Neuronal stem cell (in vitro differentiated cells): ENCODE measurements around the gene HECW1.
A peak's percentile ranks its signal among the peaks of the same experiment; 100 is the strongest.

Source experiments
- DNase-seq: peaks from one replicate; pipeline ENCODE4 v3.0.0-alpha.2; 2013; ENCODE audit warnings: low spot score
- H2AFZ ChIP-seq: one replicate; pipeline ENCODE4 v1.6.1; 2013; ENCODE audit warnings: mild to moderate bottlenecking, low read length, inconsistent platforms
- H2AK5ac ChIP-seq: 2 replicates; pipeline ENCODE4 v1.6.1; 2013; ENCODE audit warnings: low read depth, mild to moderate bottlenecking, inconsistent platforms, low read length, moderate library complexity, mixed read lengths
- H2BK120ac ChIP-seq: 2 replicates; pipeline ENCODE4 v1.6.1; 2013; ENCODE audit warnings: low read depth, mild to moderate bottlenecking, inconsistent platforms, low read length, moderate library complexity, mixed read lengths
- H2BK12ac ChIP-seq: one replicate; pipeline ENCODE4 v1.6.1; 2013; ENCODE audit warnings: low read length, inconsistent platforms
- H2BK15ac ChIP-seq: 2 replicates; pipeline ENCODE4 v1.6.1; 2013; ENCODE audit warnings: mild to moderate bottlenecking, low read length, inconsistent platforms, mixed read lengths
- H2BK5ac ChIP-seq: one replicate; pipeline ENCODE4 v1.6.1; 2013; ENCODE audit warnings: inconsistent platforms, mild to moderate bottlenecking, low read length, moderate library complexity
- H3K14ac ChIP-seq: one replicate; pipeline ENCODE4 v1.6.1; 2013; ENCODE audit warnings: low read length, inconsistent platforms
- H3K18ac ChIP-seq: 2 replicates; pipeline ENCODE4 v1.6.1; 2013; ENCODE audit warnings: low read length, inconsistent platforms
- H3K23ac ChIP-seq: 2 replicates; pipeline ENCODE4 v1.6.1; 2013; ENCODE audit warnings: low read depth, mild to moderate bottlenecking, mixed read lengths, low read length, inconsistent platforms; ENCODE audit not compliant: poor library complexity
- H3K27ac ChIP-seq: replicated peaks from 3 replicates; pipeline ENCODE4 v1.5.1; 2013; ENCODE audit warnings: low read length, inconsistent platforms
- H3K27me3 ChIP-seq, 3 experiments: 2 replicates each; pipeline ENCODE4 v1.6.1; 2013; ENCODE audit warnings: low read length in 3 of 3, mild to moderate bottlenecking in 2 of 3, inconsistent platforms in 1 of 3, low read depth in 1 of 3, mixed read lengths in 1 of 3, moderate library complexity in 1 of 3; ENCODE audit not compliant: control insufficient read depth in 3 of 3, insufficient read depth in 3 of 3
- H3K36me3 ChIP-seq, 2 donors: replicated peaks in 1 of 2; 2 replicates each; pipeline ENCODE4 v1.6.1; 2013; ENCODE audit warnings: low read length in 2 of 2; ENCODE audit not compliant: control insufficient read depth in 2 of 2, insufficient read depth in 2 of 2
- H3K4ac ChIP-seq: 2 replicates; pipeline ENCODE4 v1.6.1; 2013; ENCODE audit warnings: inconsistent platforms, mild to moderate bottlenecking, low read length, moderate library complexity
- H3K4me1 ChIP-seq, 2 donors: 1 replicate in 1 of 2; 2 replicates in 1 of 2; pipeline ENCODE4 v1.6.1; 2013; ENCODE audit warnings: low read length in 2 of 2, low read depth in 1 of 2; ENCODE audit not compliant: control insufficient read depth in 2 of 2, insufficient read depth in 1 of 2
- H3K4me2 ChIP-seq: one replicate; pipeline ENCODE4 v1.6.1; 2013; ENCODE audit warnings: mild to moderate bottlenecking, low read length, inconsistent platforms; ENCODE audit not compliant: insufficient read depth, poor library complexity, severe bottlenecking
- H3K4me3 ChIP-seq, 2 donors: 2 replicates each; pipeline ENCODE4 v1.5.1; 2013; ENCODE audit warnings: low read length in 2 of 2, mild to moderate bottlenecking in 2 of 2, inconsistent platforms in 1 of 2, moderate library complexity in 1 of 2
- H3K79me1 ChIP-seq: one replicate; pipeline ENCODE4 v1.6.1; 2013; ENCODE audit warnings: low read depth, mild to moderate bottlenecking, inconsistent platforms, low read length, moderate library complexity
- H3K9ac ChIP-seq: one replicate; pipeline ENCODE4 v1.6.1; 2013; ENCODE audit warnings: mild to moderate bottlenecking, low read depth, low read length, inconsistent platforms; ENCODE audit not compliant: poor library complexity
- H3K9me3 ChIP-seq, 2 donors: replicated peaks in 1 of 2; 2 replicates each; pipeline versions ENCODE3 to v1.6.1; 2013; ENCODE audit warnings: low read length in 2 of 2, mild to moderate bottlenecking in 2 of 2, inconsistent platforms in 1 of 2, low read depth in 1 of 2, mixed read lengths in 1 of 2, moderate library complexity in 1 of 2; ENCODE audit not compliant: control insufficient read depth in 2 of 2, insufficient read depth in 1 of 2
- H4K8ac ChIP-seq: one replicate; pipeline ENCODE4 v1.6.1; 2013; ENCODE audit warnings: low read depth, mild to moderate bottlenecking, inconsistent platforms, low read length, moderate library complexity
- H4K91ac ChIP-seq: one replicate; pipeline ENCODE4 v1.6.1; 2013; ENCODE audit warnings: low read length, low read depth, mild to moderate bottlenecking, inconsistent platforms; ENCODE audit not compliant: poor library complexity
- WGBS, 2 donors: extraction: QIAGEN DNeasy Blood & Tissue Kit; methylation state at CpG; one replicate each; pipeline ENCODE4 v1.1.7; 2013; ENCODE audit warnings: missing lambda C conversion rate in 2 of 2, mixed read lengths in 1 of 2; ENCODE audit not compliant: insufficient read length in 2 of 2, insufficient replicate concordance in 1 of 2; ENCODE audit errors: extremely low coverage in 2 of 2; 5-methylcytosine and 5-hydroxymethylcytosine counted together

The HECW1 gene

DNA sequence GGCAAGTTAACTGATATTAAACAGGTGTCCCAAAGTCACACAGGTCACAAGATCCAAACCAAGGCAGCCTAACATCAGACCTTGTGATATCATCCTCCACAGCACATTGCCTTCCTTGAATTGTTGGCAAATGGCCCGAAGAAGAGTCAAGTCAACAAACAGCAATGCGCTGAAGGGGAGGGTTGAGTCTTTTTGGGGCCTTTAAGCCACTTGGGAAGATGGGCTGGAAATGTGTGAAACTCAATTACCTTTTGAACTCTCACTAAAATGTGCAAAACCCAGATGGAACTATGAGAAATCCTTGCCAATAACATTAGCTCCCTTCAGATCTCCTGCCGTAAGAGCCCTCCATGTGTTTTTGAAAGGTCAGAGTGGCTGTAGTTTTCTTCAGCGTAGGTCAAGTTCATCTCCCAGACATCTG, 422.6 kb downstream of the HECW1 start:
- Histone ChIP-seq H4K91ac (no peak overlapping the region), H3K27me3 (no peaks in the 10 kb centered on the region), H2AK5ac (no peak overlapping the region), H3K36me3 (no peaks in the 10 kb centered on the region), H3K9ac (no peak overlapping the region), H3K18ac (no peak overlapping the region), H3K23ac (no peak overlapping the region), H2BK12ac (no peak overlapping the region), H2BK15ac (no peak overlapping the region), H2BK120ac (no peak overlapping the region), H4K8ac (no peak overlapping the region), H2AFZ (no peak overlapping the region), H3K4me1 (peaks cover 0 to 2% of the 10 kb centered on the region in 2 donors), H3K4me2 (no peak overlapping the region), H3K79me1 (no peaks in the 10 kb centered on the region), H3K14ac (no peak overlapping the region), H2BK5ac (no peak overlapping the region), H3K4ac (no peak overlapping the region), H3K4me3 (no peak overlapping the region), H3K27ac (no peak overlapping the region), H3K9me3 (no peaks in the 10 kb centered on the region)
- no peak for DNase-seq
- no CpG with 5 or more reads among the region's 4 CpGs for WGBS, 2 donors

DNA sequence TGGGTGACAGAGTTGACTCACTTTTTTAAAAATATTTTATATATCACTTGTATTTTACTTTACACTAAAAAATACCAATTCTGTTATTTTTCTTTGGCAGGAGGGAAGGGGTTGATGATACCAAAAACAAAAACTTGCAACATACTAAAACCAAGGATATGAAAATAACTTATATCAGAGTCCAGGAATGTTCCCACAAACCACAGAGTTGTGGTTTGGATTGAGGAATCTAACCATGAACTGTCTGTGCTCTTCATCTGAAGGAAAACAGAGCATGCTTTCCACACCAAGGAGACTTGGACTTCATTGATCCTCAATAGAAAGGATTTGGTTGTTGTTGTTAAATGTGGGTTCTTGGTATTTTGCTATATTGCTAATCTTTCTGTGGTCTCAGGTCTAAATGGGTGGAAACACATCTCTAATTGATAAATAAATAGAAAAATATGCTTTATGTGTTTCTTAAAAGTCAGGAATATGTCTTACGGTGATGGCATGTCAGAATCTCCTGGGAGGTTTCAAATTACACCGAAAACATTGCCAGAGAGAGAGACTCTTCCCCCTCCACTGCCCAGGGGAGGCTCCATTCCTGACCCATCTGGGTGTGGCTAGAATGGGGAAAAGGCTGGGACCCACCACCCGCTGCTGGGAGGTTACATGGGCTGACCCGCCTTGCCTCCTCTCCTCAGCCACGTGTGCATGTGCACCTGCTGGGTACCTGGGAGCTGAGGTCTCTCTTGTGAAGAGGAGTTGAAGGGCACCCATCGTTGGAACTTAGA, 423.6 kb downstream of the HECW1 start:
- H3K4me1 ChIP-seq, result peaks cover 0 to 2% of the 10 kb centered on the region in 2 donors

DNA sequence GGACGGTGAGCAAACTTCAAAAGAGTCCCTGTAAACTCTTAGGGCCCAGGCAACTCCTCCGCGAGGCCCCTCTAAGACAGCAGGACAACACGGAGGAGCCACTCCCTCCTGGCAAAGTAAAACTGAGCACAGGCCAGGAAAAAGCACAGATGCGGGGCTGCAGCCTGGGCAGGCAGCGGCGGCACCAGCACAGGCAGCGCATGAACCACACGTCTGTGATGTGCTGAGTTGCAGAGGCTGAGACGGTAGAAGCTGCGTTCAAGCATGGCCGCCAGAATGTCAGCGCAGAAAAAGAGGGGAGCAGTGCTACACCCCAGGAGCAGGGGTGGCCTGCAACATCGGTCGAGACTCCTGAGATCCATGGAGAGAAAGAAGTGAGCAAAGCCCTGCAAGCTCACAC, 424.3 kb downstream of the HECW1 start:
- H3K4ac ChIP-seq, result no peak overlapping the region
- no peaks in the 10 kb centered on the region for H3K79me1 ChIP-seq
- H3K27me3 ChIP-seq, result no peaks in the 10 kb centered on the region
- H2BK5ac ChIP-seq, result no peak overlapping the region
- H3K9ac ChIP-seq, result no peak overlapping the region
- no peak overlapping the region for H2BK12ac ChIP-seq
- no peak overlapping the region for H3K27ac ChIP-seq
- no peak overlapping the region for H3K4me2 ChIP-seq
- H4K91ac ChIP-seq, result no peak overlapping the region
- WGBS, 2 donors, result no CpG with 5 or more reads among the region's 15 CpGs
- H3K4me3 ChIP-seq, result no peak overlapping the region
- H3K14ac ChIP-seq, result no peak overlapping the region
- no peaks in the 10 kb centered on the region for H3K36me3 ChIP-seq
- peaks cover 0 to 2% of the 10 kb centered on the region in 2 donors for H3K4me1 ChIP-seq
- H3K23ac ChIP-seq, result no peak overlapping the region
- no peak overlapping the region for H4K8ac ChIP-seq
- no peaks in the 10 kb centered on the region for H3K9me3 ChIP-seq
- H3K18ac ChIP-seq, result peak overlapping the region; percentile 50
- H2BK15ac ChIP-seq, result peak overlapping the region; percentile 2
- H2BK120ac ChIP-seq, result no peak overlapping the region
- H2AFZ ChIP-seq, result peak overlapping the region; percentile 71
- no peak overlapping the region for H2AK5ac ChIP-seq
- DNase-seq, result no peak

More for the DNA sequence above, 423.6 kb downstream of the HECW1 start:
- H4K8ac ChIP-seq, result no peak overlapping the region
- no peak overlapping the region for H3K14ac ChIP-seq
- WGBS, 2 donors, result no CpG with 5 or more reads among the region's 6 CpGs
- no peaks in the 10 kb centered on the region for H3K9me3 ChIP-seq
- DNase-seq, result no peak
- H2AK5ac ChIP-seq, result no peak overlapping the region
- no peaks in the 10 kb centered on the region for H3K36me3 ChIP-seq
- no peak overlapping the region for H4K91ac ChIP-seq
- H3K4ac ChIP-seq, result no peak overlapping the region
- H2BK12ac ChIP-seq, result no peak overlapping the region
- no peak overlapping the region for H2BK120ac ChIP-seq
- H2AFZ ChIP-seq, result no peak overlapping the region
- no peak overlapping the region for H2BK5ac ChIP-seq
- H3K18ac ChIP-seq, result no peak overlapping the region
- H2BK15ac ChIP-seq, result no peak overlapping the region
- H3K23ac ChIP-seq, result no peak overlapping the region
- H3K27me3 ChIP-seq, result no peaks in the 10 kb centered on the region
- H3K9ac ChIP-seq, result no peak overlapping the region
- H3K27ac ChIP-seq, result no peak overlapping the region
- no peaks in the 10 kb centered on the region for H3K79me1 ChIP-seq
- H3K4me2 ChIP-seq, result no peak overlapping the region
- H3K4me3 ChIP-seq, result no peak overlapping the region

DNA sequence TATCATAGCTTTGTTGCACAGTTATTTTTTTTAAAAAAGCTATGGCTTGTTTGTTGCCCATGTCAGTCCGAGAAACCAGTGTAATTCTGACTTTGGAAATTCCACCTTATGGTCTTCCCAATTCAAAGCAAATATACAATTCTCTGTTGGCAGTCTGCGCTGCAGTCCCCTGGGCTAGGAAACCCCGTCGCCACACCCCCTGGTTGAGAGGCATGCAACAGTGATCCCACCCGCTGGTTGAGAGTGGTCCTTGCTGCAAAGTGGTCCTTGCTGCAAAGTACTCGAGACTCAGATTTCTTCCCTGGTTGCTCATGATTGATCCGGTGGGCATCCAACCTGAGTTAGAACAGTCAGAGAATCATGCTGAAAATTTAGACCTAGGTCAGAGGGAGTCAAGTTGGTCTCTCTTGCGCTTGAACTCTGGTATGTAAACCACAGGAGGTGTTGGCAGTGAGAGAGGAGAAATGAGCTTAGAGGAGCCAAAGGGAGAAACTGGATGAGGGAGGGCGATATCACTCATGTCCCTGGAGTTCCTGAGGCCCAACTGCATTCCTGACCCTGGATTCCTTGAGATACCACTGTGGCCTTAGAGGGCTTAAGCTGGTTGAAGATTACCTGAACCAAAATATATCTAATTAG, 425.4 kb downstream of the HECW1 start:
- no peak for DNase-seq
- peaks cover 0 to 2% of the 10 kb centered on the region in 2 donors for H3K4me1 ChIP-seq

More for the DNA sequence above, 425.4 kb downstream of the HECW1 start:
- Histone ChIP-seq H3K23ac (no peak overlapping the region), H3K4ac (no peak overlapping the region), H3K14ac (no peak overlapping the region), H3K36me3 (no peaks in the 10 kb centered on the region), H2AK5ac (no peak overlapping the region), H4K8ac (no peak overlapping the region), H2BK12ac (no peak overlapping the region), H3K27ac (no peak overlapping the region), H3K4me2 (no peak overlapping the region), H3K9ac (no peak overlapping the region), H2AFZ (no peak overlapping the region), H2BK120ac (no peak overlapping the region), H2BK5ac (no peak overlapping the region), H2BK15ac (no peak overlapping the region), H3K18ac (no peak overlapping the region), H3K27me3 (no peaks in the 10 kb centered on the region), H3K79me1 (no peaks in the 10 kb centered on the region), H3K4me3 (no peak overlapping the region), H4K91ac (no peak overlapping the region), H3K9me3 (no peaks in the 10 kb centered on the region)
- WGBS, 2 donors, result no CpG with 5 or more reads among the region's 9 CpGs
